ENCODE data around the gene ZNF460. TPM values are rescaled to one million over a fixed set of nuclear protein-coding genes. Genes with fewer than 3 reads are reported as not detected.

ZNF460 gene
- total and polyA plus RNA-seq, 2 of the 4 experiments (the other 2 are of a cell fraction): 3.6 to 55.2 TPM

DNA sequence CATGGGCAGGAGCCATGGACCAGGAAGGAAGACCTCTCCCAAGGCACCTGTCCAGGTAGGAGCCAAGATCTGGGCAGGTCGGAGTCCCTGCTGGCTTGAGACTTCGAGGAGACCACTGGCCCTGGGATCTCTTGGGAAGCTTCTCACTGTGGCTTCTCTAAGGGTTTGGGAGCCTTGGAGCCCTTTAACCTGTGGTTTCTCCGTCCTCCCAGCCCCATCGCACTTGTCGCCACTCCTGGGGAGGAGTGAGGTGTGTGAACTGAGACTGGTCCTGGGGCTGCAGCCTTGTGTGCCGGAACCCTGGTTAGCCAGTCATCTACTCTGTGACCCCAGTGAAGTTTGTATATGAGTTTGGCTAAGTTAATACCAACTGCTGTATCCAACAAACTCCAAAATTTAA, 31.6 kb upstream of the ZNF460 start:
- Histone ChIP-seq H4K5ac (ENCODE audit: low read depth, low read length) (no peak overlapping the region), H3K23ac (ENCODE audit: low read depth, low read length) (no peak overlapping the region), H4K91ac (ENCODE audit: insufficient read depth, low read depth, low read length) (no peak overlapping the region), H3K14ac (replicated peaks; ENCODE audit: low read depth, low read length) (no peak overlapping the region), H3K9ac (ENCODE audit: low read depth, low read length) (no peak overlapping the region), H3K4me3 (ENCODE audit: insufficient read depth, low read depth, low read length) (no peak overlapping the region), H3K27me3 (ENCODE audit: control insufficient read depth, insufficient read depth, low read length) (no peaks in the 10 kb centered on the region), H2AK5ac (ENCODE audit: low read depth, low read length) (no peak overlapping the region), H3K4me1 (ENCODE audit: control insufficient read depth, insufficient read depth, low read length) (peaks cover 2% of the 10 kb centered on the region), H2BK120ac (ENCODE audit: low read depth, low read length) (no peak overlapping the region), H3K79me1 (ENCODE audit: low read depth in 1 of 2, low read length in 2 of 2) (peaks cover 41 to 66% of the 10 kb centered on the region in 2 experiments), H2BK20ac (ENCODE audit: low read depth, low read length) (no peak overlapping the region), H3K56ac (ENCODE audit: extremely low read depth, insufficient read depth, low read length) (no peak overlapping the region), H2BK5ac (ENCODE audit: low read depth, low read length, poor library complexity, severe bottlenecking) (no peak overlapping the region), H2BK15ac (ENCODE audit: low read depth, low read length) (no peak overlapping the region), H3K4me2 (ENCODE audit: low read depth, low read length) (no peak overlapping the region), H3K36me3 (ENCODE audit: control insufficient read depth, insufficient read depth, low read length) (peaks cover 65% of the 10 kb centered on the region), H2AFZ (replicated peaks; ENCODE audit: low read length, poor library complexity) (no peak overlapping the region), H3K18ac (ENCODE audit: low read depth, low read length) (no peak overlapping the region), H3K27ac (ENCODE audit: insufficient read depth, low read length) (no peak overlapping the region), H4K8ac (ENCODE audit: low read depth in 2 of 2, low read length in 2 of 2) (no peak overlapping the region), H4K20me1 (ENCODE audit: insufficient read depth, low read length) (peaks cover 11% of the 10 kb centered on the region; the same call in 1 of the 2 replicates), H3K9me1 (ENCODE audit: insufficient read depth, low read length) (peaks cover 7% of the 10 kb centered on the region; the same call in 1 of the 2 replicates), H2AK9ac (replicated peaks; ENCODE audit: low read depth, low read length, poor library complexity) (no peak overlapping the region), H3K9me3 (ENCODE audit: control insufficient read depth, insufficient read depth, low read length) (no peaks in the 10 kb centered on the region), H3K4ac (ENCODE audit: low read depth, low read length) (no peak overlapping the region)
- in situ Hi-C loops (cut with MboI; ENCODE audit: low sequenced_read_pairs): no loop called here
- intact Hi-C loops (cut with micrococcal nuclease): no loop called here
- DNase-seq (no peak), ATAC-seq (ENCODE audit: low read depth) (no peak)
- ChIA-PET CTCF (no interaction called here), POLR2A (ENCODE audit: unreplicated experiment) (no interaction called here)
- no peak for TF ChIP-seq MAFK (IDR thresholded peaks at IDR 0.05; ENCODE audit: low read depth, low read length)
- TF ChIP-seq RCOR1 (IDR thresholded peaks at IDR 0.05; ENCODE audit: insufficient replicate concordance, low read length): no peak
- no peak for TF ChIP-seq SMC3 (IDR thresholded peaks at IDR 0.05; ENCODE audit: low read depth, low read length)
- TF ChIP-seq CEBPB (IDR thresholded peaks at IDR 0.05; ENCODE audit: low read depth, low read length): no peak
- no peak for TF ChIP-seq FOS (IDR thresholded peaks at IDR 0.05; ENCODE audit: low read depth, low read length)
- no peak for TF ChIP-seq RAD21 (IDR thresholded peaks at IDR 0.05; ENCODE audit: low read length)
- TF ChIP-seq MXI1 (IDR thresholded peaks at IDR 0.05; ENCODE audit: borderline replicate concordance, low read depth, low read length): no peak
- no peak for TF ChIP-seq MAZ (IDR thresholded peaks at IDR 0.05; ENCODE audit: borderline replicate concordance, low read depth, low read length)
- dilution Hi-C loops (cut with HindIII; ENCODE audit: low sequenced_read_pairs, unreplicated experiment): no loop called here
- BruUV-seq (replicated peaks): no TSS peak
- no CpG with 5 or more reads among the region's 6 CpGs for WGBS, 2 experiments (ENCODE audit: extremely low coverage in 2 of 2, insufficient read length in 1 of 2)

Data from IMR-90 (cell line).